ENCODE measurements around the gene HDLBP.

DNA sequence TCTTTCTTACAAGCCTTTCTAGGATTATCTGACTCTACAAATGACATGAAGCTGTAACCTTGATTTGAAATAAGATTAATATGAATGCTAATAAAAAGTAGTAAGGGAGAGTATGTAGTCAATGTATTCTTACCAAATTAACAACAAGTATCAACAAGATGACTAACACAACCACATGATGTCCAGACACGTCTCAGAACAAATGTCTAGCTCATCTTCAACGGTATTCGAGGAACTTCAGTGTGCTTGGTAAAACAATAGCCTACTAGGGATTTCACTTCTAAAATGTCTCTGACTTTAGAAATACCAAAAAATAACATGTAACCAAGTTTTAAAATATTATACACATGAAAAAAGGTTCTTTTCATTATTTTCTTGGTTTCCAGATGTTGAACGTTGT lies 3.4 kb downstream of the HDLBP start:
- TF ChIP-seq, protein P1, sequence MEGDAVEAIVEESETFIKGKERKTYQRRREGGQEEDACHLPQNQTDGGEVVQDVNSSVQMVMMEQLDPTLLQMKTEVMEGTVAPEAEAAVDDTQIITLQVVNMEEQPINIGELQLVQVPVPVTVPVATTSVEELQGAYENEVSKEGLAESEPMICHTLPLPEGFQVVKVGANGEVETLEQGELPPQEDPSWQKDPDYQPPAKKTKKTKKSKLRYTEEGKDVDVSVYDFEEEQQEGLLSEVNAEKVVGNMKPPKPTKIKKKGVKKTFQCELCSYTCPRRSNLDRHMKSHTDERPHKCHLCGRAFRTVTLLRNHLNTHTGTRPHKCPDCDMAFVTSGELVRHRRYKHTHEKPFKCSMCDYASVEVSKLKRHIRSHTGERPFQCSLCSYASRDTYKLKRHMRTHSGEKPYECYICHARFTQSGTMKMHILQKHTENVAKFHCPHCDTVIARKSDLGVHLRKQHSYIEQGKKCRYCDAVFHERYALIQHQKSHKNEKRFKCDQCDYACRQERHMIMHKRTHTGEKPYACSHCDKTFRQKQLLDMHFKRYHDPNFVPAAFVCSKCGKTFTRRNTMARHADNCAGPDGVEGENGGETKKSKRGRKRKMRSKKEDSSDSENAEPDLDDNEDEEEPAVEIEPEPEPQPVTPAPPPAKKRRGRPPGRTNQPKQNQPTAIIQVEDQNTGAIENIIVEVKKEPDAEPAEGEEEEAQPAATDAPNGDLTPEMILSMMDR (conservative IDR thresholded peaks at IDR 0.05; ENCODE audit: low read depth, low read length): no peak
- TF ChIP-seq RAD21 (IDR thresholded peaks at IDR 0.05; ENCODE audit: low read length) (no peak), SMC3 (IDR thresholded peaks at IDR 0.05; ENCODE audit: low read depth, low read length) (no peak), NFE2L2 (IDR thresholded peaks at IDR 0.05; ENCODE audit: low read depth, low read length) (no peak)
